WTC11 (cell line): ENCODE results near the gene LECT2. TPM values are rescaled to one million over a fixed set of nuclear protein-coding genes. Genes with fewer than 3 reads are reported as not detected.

Experiments used
- ATAC-seq: fragments of 200-7000 bp; cut with Tn5 transposase; 2 replicates; pipeline ENCODE4 v1.10.0; 2021; ENCODE audit warnings: mild to moderate bottlenecking, moderate library complexity
- CTCF ChIA-PET: fragments of 300-600 bp; sonication (Branson Sonifier 250); formaldehyde crosslinking; loops from one replicate; lab custom pipeline; 2021; ENCODE audit warnings: antibody characterized with exemption; lab: Charles Lee
- POLR2A ChIA-PET: fragments of 350-600 bp; sonication (Branson Sonifier 250); formaldehyde crosslinking; loops from one replicate; lab custom pipeline; 2021; ENCODE audit warnings: antibody characterized with exemption; lab: Charles Lee
- DNase-seq: peaks from one replicate; pipeline ENCODE4 v3.0.0; 2021; ENCODE audit warnings: low spot score
- H3K27ac Mint-ChIP-seq: 2 replicates; pipeline ENCODE4 v1.8.0; 2021; ENCODE audit warnings: mixed read lengths
- H3K27me3 Mint-ChIP-seq: 2 replicates; pipeline ENCODE4 v1.8.0; 2021; ENCODE audit warnings: low read depth, mild to moderate bottlenecking, moderate library complexity, mixed read lengths
- H3K36me3 Mint-ChIP-seq: 2 replicates; pipeline ENCODE4 v1.8.0; 2021; ENCODE audit warnings: mixed read lengths
- H3K4me1 Mint-ChIP-seq: 2 replicates; pipeline ENCODE4 v1.8.0; 2022; ENCODE audit warnings: mixed read lengths
- H3K4me3 Mint-ChIP-seq: 2 replicates; pipeline ENCODE4 v1.8.0; 2021; ENCODE audit warnings: mild to moderate bottlenecking, moderate library complexity, mixed read lengths
- H3K9me3 Mint-ChIP-seq: 2 replicates; pipeline ENCODE4 v1.8.0; 2021; ENCODE audit warnings: mixed read lengths
- ARID4B ChIP-seq: sonication (generic); formaldehyde crosslinking; IDR thresholded peaks from 2 replicates; pipeline ENCODE4 v1.8.0; 2023; ENCODE audit warnings: missing genetic modification reagents, mild to moderate bottlenecking, borderline replicate concordance
- ATF1 ChIP-seq: sonication (generic); formaldehyde crosslinking; IDR thresholded peaks from 2 replicates; pipeline ENCODE4 v1.8.1; 2023; ENCODE audit warnings: mild to moderate bottlenecking, moderate library complexity, missing genetic modification reagents
- CBFB ChIP-seq: sonication (generic); formaldehyde crosslinking; IDR thresholded peaks from 2 replicates; pipeline ENCODE4 v1.8.1; 2022; ENCODE audit warnings: mild to moderate bottlenecking, low read depth, missing genetic modification reagents
- E2F1 ChIP-seq: sonication (generic); formaldehyde crosslinking; IDR thresholded peaks from 2 replicates; pipeline ENCODE4 v1.8.0; 2022; ENCODE audit warnings: mild to moderate bottlenecking, missing genetic modification reagents
- ERG ChIP-seq: fragments of 250-450 bp; sonication (Bioruptor Pico); IDR thresholded peaks from 2 replicates; pipeline ENCODE4 v1.8.0; 2021; ENCODE audit warnings: mild to moderate bottlenecking
- FOXJ3 ChIP-seq: sonication (generic); formaldehyde crosslinking; IDR thresholded peaks from 2 replicates; pipeline ENCODE4 v1.9.0; 2021; ENCODE audit warnings: missing genetic modification reagents, mild to moderate bottlenecking, borderline replicate concordance
- IRF1 ChIP-seq: sonication (generic); formaldehyde crosslinking; IDR thresholded peaks from 2 replicates; pipeline ENCODE4 v1.8.0; 2023; ENCODE audit warnings: missing genetic modification reagents
- IRF2 ChIP-seq: sonication (generic); formaldehyde crosslinking; IDR thresholded peaks from 2 replicates; pipeline ENCODE4 v1.8.0; 2022; ENCODE audit warnings: low read depth, missing genetic modification reagents, borderline replicate concordance
- MLX ChIP-seq: sonication (generic); formaldehyde crosslinking; IDR thresholded peaks from 2 replicates; pipeline ENCODE4 v1.8.1; 2023; ENCODE audit warnings: mild to moderate bottlenecking, missing genetic modification reagents, moderate library complexity
- NR2C2 ChIP-seq: sonication (generic); formaldehyde crosslinking; IDR thresholded peaks from 2 replicates; pipeline ENCODE4 v1.8.0; 2022; ENCODE audit warnings: mild to moderate bottlenecking, missing genetic modification reagents
- SP1 ChIP-seq: sonication (generic); formaldehyde crosslinking; conservative IDR thresholded peaks from 2 replicates; pipeline ENCODE4 v1.8.1; 2022; ENCODE audit warnings: missing genetic modification reagents
- TCF7 ChIP-seq: sonication (generic); formaldehyde crosslinking; IDR thresholded peaks from 2 replicates; pipeline ENCODE4 v1.8.0; 2022; ENCODE audit warnings: mild to moderate bottlenecking, low read depth, missing genetic modification reagents, moderate library complexity
- TEAD1 ChIP-seq: sonication (generic); formaldehyde crosslinking; IDR thresholded peaks from 2 replicates; pipeline ENCODE4 v1.8.0; 2022; ENCODE audit warnings: mild to moderate bottlenecking, missing genetic modification reagents
- ZBTB21 ChIP-seq: sonication (generic); formaldehyde crosslinking; IDR thresholded peaks from 2 replicates; pipeline ENCODE4 v1.8.1; 2023; ENCODE audit warnings: mild to moderate bottlenecking, missing genetic modification reagents, borderline replicate concordance
- ZMAT4 ChIP-seq: fragments of 250-450 bp; sonication (Bioruptor Pico); IDR thresholded peaks from 2 replicates; pipeline ENCODE4 v1.9.0; 2021; ENCODE audit warnings: mild to moderate bottlenecking
- ZNF263 ChIP-seq: sonication (generic); formaldehyde crosslinking; IDR thresholded peaks from 2 replicates; pipeline ENCODE4 v1.8.1; 2022; ENCODE audit warnings: low read depth, mild to moderate bottlenecking, moderate library complexity, missing genetic modification reagents
- ZNF416 ChIP-seq: fragments of 250-450 bp; sonication (Bioruptor Pico); IDR thresholded peaks from 2 replicates; pipeline ENCODE4 v1.9.0; 2021; ENCODE audit warnings: mild to moderate bottlenecking, inconsistent platforms
- total RNA-seq: library from RNA; stranded (reverse); gene quantifications from 3 replicates; pipeline ENCODE4 v1.2.3, GENCODE V29; 2021

The LECT2 gene
- total RNA-seq, 1 experiment from 2014 or later, result not detected

- TF ChIP-seq CBFB (CRISPR knock-in tag), result no peak
- TF ChIP-seq ZMAT4 (CRISPR knock-in tag), result no peak
- TF ChIP-seq NR2C2 (CRISPR knock-in tag), result no peak
- TF ChIP-seq ZBTB21, result no peak
- TF ChIP-seq ARID4B (CRISPR knock-in tag), result no peak
- TF ChIP-seq ZNF263 (CRISPR knock-in tag), result no peak
- TF ChIP-seq IRF2 (CRISPR knock-in tag), result no peak
Observed at GRCh38 chr5:135977375-135977928, 22.7 kb upstream of the LECT2 start (continued).

- DNase-seq, result no peak
- Mint-ChIP-seq H3K27me3 (peaks cover 12% of the 10 kb centered on the region), H3K4me1 (peaks cover 25% of the 10 kb centered on the region), H3K36me3 (no peaks in the 10 kb centered on the region), H3K4me3 (no peak overlapping the region), H3K27ac (no peak overlapping the region), H3K9me3 (no peaks in the 10 kb centered on the region)
- CTCF ChIA-PET, result interaction anchor here (1.0 to 2.3 kb wide), 3 partner anchors 52 to 216 kb away, joined by 3 to 14 read pairs (median 5); partner anchors contain the start of gene TGFBI
- POLR2A ChIA-PET, result no interaction called here
- TF ChIP-seq FOXJ3 (no peak), IRF1 (CRISPR knock-in tag) (no peak), TCF7 (no peak), ZNF263 (CRISPR knock-in tag) (no peak), ZNF416 (CRISPR knock-in tag) (no peak), E2F1 (CRISPR knock-in tag) (no peak), TEAD1 (CRISPR knock-in tag) (no peak), SP1 (no peak), ATF1 (no peak), MLX (CRISPR knock-in tag) (no peak), ERG (CRISPR knock-in tag) (no peak)
- ATAC-seq, result no peak
Observed at GRCh38 chr5:135976216-135976615, 21.4 kb upstream of the LECT2 start.
